ENCODE data around the gene FXYD1. TPM values are rescaled to one million over a fixed set of nuclear protein-coding genes. Genes with fewer than 3 reads are reported as not detected.

FXYD1 gene
- total RNA-seq, 2 experiments from 2014 or later = 0.57 to 11.5 TPM

DNA sequence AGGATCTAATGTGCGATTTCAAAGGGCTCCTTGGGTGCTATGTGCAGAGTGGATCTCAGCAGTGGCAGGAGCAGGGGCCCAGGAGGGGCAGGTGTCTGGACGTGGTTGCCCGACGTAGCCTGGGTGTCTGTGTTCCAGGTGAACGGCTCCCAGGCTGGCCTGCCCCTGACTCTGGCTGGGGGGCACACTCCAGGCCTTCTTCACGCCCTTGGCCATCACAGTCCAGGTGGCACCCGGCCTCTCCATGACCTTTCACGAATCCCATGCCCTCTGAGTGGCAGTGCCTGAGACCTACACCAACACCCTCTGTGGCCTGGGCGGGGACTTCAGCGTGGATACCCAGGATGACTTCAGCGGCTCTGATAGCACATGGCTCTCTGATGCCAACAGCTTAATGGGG, 34.3 kb upstream of the FXYD1 start:
- intact Hi-C loops (cut with micrococcal nuclease; ENCODE audit: unreplicated experiment) = no loop called here
- CTCF ChIA-PET (ENCODE audit: unreplicated experiment) = no interaction called here

GRCh38 chr19:35105047-35105410, 33.6 kb upstream of the FXYD1 start:
- ChIA-PET CTCF (ENCODE audit: unreplicated experiment) (no interaction called here), POLR2A (no interaction called here)
- Histone ChIP-seq H3K9me3 (ENCODE audit: low read length) (no peaks in the 10 kb centered on the region), H3K4me2 (ENCODE audit: low read length) (no peak overlapping the region), H3K27ac (ENCODE audit: low read depth, low read length, poor library complexity, severe bottlenecking) (no peak overlapping the region), H4K20me1 (ENCODE audit: insufficient read depth, low read length) (no peaks in the 10 kb centered on the region), H3K4me1 (ENCODE audit: insufficient read depth, low read length, poor library complexity, severe bottlenecking) (no peaks in the 10 kb centered on the region), H2AFZ (ENCODE audit: low read length) (no peak overlapping the region), H3K79me2 (ENCODE audit: insufficient read depth, low read depth, low read length) (no peaks in the 10 kb centered on the region), H3K36me3 (ENCODE audit: insufficient read depth, low read length) (no peaks in the 10 kb centered on the region), H3K4me3 (ENCODE audit: low read depth, low read length, poor library complexity, severe bottlenecking) (no peak overlapping the region), H3K9me2 (ENCODE audit: insufficient read depth, low read length) (no peaks in the 10 kb centered on the region)
- no peak for DNase-seq (ENCODE audit: low spot score)
- intact Hi-C loops (cut with micrococcal nuclease; ENCODE audit: unreplicated experiment) = no loop called here
- BruUV-seq (replicated peaks) = no TSS peak
- no peak for TF ChIP-seq CTCF (conservative IDR thresholded peaks at IDR 0.05; ENCODE audit: low read length)
- TF ChIP-seq EZH2phosphoT487 (IDR thresholded peaks at IDR 0.05; ENCODE audit: borderline replicate concordance, low read depth, low read length) = no peak

More for the DNA sequence above, 34.3 kb upstream of the FXYD1 start:
- Histone ChIP-seq H3K4me3 (ENCODE audit: low read depth, low read length, poor library complexity, severe bottlenecking) (no peak overlapping the region), H2AFZ (ENCODE audit: low read length) (no peak overlapping the region), H3K36me3 (ENCODE audit: insufficient read depth, low read length) (no peaks in the 10 kb centered on the region), H3K79me2 (ENCODE audit: insufficient read depth, low read depth, low read length) (no peaks in the 10 kb centered on the region), H3K9me2 (ENCODE audit: insufficient read depth, low read length) (no peaks in the 10 kb centered on the region), H3K27ac (ENCODE audit: low read depth, low read length, poor library complexity, severe bottlenecking) (no peak overlapping the region), H4K20me1 (ENCODE audit: insufficient read depth, low read length) (no peaks in the 10 kb centered on the region), H3K9me3 (ENCODE audit: low read length) (no peaks in the 10 kb centered on the region), H3K4me1 (ENCODE audit: insufficient read depth, low read length, poor library complexity, severe bottlenecking) (no peaks in the 10 kb centered on the region), H3K4me2 (ENCODE audit: low read length) (no peak overlapping the region)
- BruUV-seq (replicated peaks) = no TSS peak
- no peak for DNase-seq (ENCODE audit: low spot score)
- TF ChIP-seq CTCF (conservative IDR thresholded peaks at IDR 0.05; ENCODE audit: low read length) (no peak), EZH2phosphoT487 (IDR thresholded peaks at IDR 0.05; ENCODE audit: borderline replicate concordance, low read depth, low read length) (no peak)
- POLR2A ChIA-PET = no interaction called here

DNA sequence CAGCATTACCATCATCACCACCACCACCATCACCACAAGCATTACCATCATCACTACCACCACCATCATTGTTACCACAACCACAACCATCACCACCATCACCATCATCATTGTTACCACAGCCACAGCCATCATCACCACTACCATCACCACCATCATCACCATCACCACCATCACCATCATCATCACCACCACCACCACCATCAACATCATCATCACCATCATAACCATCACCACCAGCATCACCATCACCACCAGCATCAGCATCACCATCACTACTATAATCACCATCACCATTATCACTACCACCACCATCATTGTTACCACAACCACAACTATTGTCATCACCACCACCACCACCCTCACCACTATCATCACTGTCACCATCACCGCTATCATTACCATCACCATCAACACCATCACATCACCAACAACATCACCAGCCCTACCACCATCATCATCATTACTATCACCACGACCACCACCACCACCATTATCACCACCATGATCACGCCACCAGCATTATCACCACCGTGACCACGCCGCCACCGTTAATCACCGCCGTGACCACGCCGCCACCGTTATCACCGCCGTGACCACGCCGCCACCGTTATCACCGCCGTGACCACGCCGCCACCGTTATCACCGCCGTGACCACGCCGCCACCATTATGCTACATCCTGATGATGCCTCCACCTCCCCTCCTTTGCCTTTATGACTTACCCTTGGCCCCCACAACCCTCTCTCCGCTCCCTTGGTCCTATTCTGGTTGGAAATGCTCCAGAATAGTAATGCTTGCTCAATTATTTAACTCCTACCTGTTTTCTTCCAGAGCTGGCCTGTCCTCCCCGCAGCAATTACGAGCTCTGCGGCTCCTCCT, 33.0 kb upstream of the FXYD1 start:
- POLR2A ChIA-PET = no interaction called here
- CTCF ChIA-PET (ENCODE audit: unreplicated experiment) = no interaction called here
- Histone ChIP-seq H3K9me2 (ENCODE audit: insufficient read depth, low read length) (no peaks in the 10 kb centered on the region), H2AFZ (ENCODE audit: low read length) (no peak overlapping the region), H3K9me3 (ENCODE audit: low read length) (no peaks in the 10 kb centered on the region), H3K4me3 (ENCODE audit: low read depth, low read length, poor library complexity, severe bottlenecking) (no peak overlapping the region), H3K27ac (ENCODE audit: low read depth, low read length, poor library complexity, severe bottlenecking) (no peak overlapping the region), H3K4me1 (ENCODE audit: insufficient read depth, low read length, poor library complexity, severe bottlenecking) (no peaks in the 10 kb centered on the region), H4K20me1 (ENCODE audit: insufficient read depth, low read length) (no peaks in the 10 kb centered on the region), H3K36me3 (ENCODE audit: insufficient read depth, low read length) (no peaks in the 10 kb centered on the region), H3K4me2 (ENCODE audit: low read length) (no peak overlapping the region), H3K79me2 (ENCODE audit: insufficient read depth, low read depth, low read length) (no peaks in the 10 kb centered on the region)
- no peak for TF ChIP-seq EZH2phosphoT487 (IDR thresholded peaks at IDR 0.05; ENCODE audit: borderline replicate concordance, low read depth, low read length)
- TF ChIP-seq CTCF (conservative IDR thresholded peaks at IDR 0.05; ENCODE audit: low read length) = no peak
- intact Hi-C loops (cut with micrococcal nuclease; ENCODE audit: unreplicated experiment) = no loop called here
- DNase-seq (ENCODE audit: low spot score) = no peak
- no TSS peak for BruUV-seq (replicated peaks)
